CD4-positive, alpha-beta T cell treated with Interleukin-1 beta for 1 hour (primary cell): ENCODE data around the gene GALNT11.
"Not testable (repeated sequence)": the region's sequence is repeated elsewhere in the genome, so short reads cannot be mapped to it uniquely, and the experiment has no call there.

Experiments used
- DNase-seq, 2 donors: peaks; one replicate each; pipeline ENCODE4 v3.0.0-alpha.2; 2020 to 2022

Gene GALNT11

GRCh38 chr7:152076324-152076821 lies 50.9 kb downstream of the GALNT11 start:
- DNase-seq, result no peak

GRCh38 chr7:152076940-152077933 lies 51.8 kb downstream of the GALNT11 start:
- no peak for DNase-seq

GRCh38 chr7:152078025-152078424 lies 52.6 kb downstream of the GALNT11 start:
- no peak for DNase-seq

- DNase-seq, result no peak
These were observed 53.3 kb downstream of the GALNT11 start for GRCh38 chr7:152078786-152079185.

- DNase-seq, result no peak
These were observed 55.6 kb downstream of the GALNT11 start for GRCh38 chr7:152081088-152081487.

GRCh38 chr7:152082073-152082721 lies 56.7 kb downstream of the GALNT11 start:
- DNase-seq, result not testable (repeated sequence)

- no peak for DNase-seq
These were observed 59.7 kb downstream of the GALNT11 start for GRCh38 chr7:152085131-152085530.

GRCh38 chr7:152086513-152086912 lies 61.0 kb downstream of the GALNT11 start:
- no peak for DNase-seq

GRCh38 chr7:152089183-152089582 lies 63.7 kb downstream of the GALNT11 start:
- no peak for DNase-seq

- no peak for DNase-seq
These were observed 65.3 kb downstream of the GALNT11 start for GRCh38 chr7:152090747-152091146.

- no peak for DNase-seq
These were observed 68.2 kb downstream of the GALNT11 start for GRCh38 chr7:152093717-152094116.

GRCh38 chr7:152095771-152096170 lies 70.3 kb downstream of the GALNT11 start:
- no peak for DNase-seq

GRCh38 chr7:152097330-152097729 lies 71.9 kb downstream of the GALNT11 start:
- no peak for DNase-seq

- no peak for DNase-seq
These were observed 77.6 kb downstream of the GALNT11 start for GRCh38 chr7:152103066-152103465.

GRCh38 chr7:152103691-152104090 lies 78.2 kb downstream of the GALNT11 start:
- DNase-seq, result no peak

GRCh38 chr7:152105205-152105604 lies 79.7 kb downstream of the GALNT11 start:
- no peak for DNase-seq

GRCh38 chr7:152106990-152107389 lies 81.5 kb downstream of the GALNT11 start:
- no peak for DNase-seq

GRCh38 chr7:152107945-152108344 lies 82.5 kb downstream of the GALNT11 start:
- DNase-seq, result no peak

- DNase-seq, result no peak
These were observed 82.9 kb downstream of the GALNT11 start for GRCh38 chr7:152108359-152108758.

GRCh38 chr7:152112829-152113228 lies 87.4 kb downstream of the GALNT11 start:
- no peak for DNase-seq

GRCh38 chr7:152115021-152115718 lies 89.7 kb downstream of the GALNT11 start:
- DNase-seq, result no peak

- DNase-seq, result no peak
These were observed 91.9 kb downstream of the GALNT11 start for GRCh38 chr7:152117356-152117755.

GRCh38 chr7:152120210-152120609 lies 94.7 kb downstream of the GALNT11 start:
- no peak for DNase-seq
